Hypothalamus (tissue), 51 donors: Measurements from ENCODE around the gene PRR19.
A peak's percentile ranks its signal among the peaks of the same experiment; 100 is the strongest.

ENCODE experiments used
- DNase-seq, 51 donors: peaks; one replicate each; lab custom pipeline; 2025; lab: John Stamatoyannopoulos, UW

Gene PRR19

GRCh38 chr19:42292042-42292960 lies 9.6 kb upstream of the PRR19 start:
- DNase-seq: no peak

GRCh38 chr19:42292963-42293362 lies 9.0 kb upstream of the PRR19 start:
- DNase-seq: no peak

GRCh38 chr19:42293540-42293939 lies 8.4 kb upstream of the PRR19 start:
- no peak for DNase-seq

GRCh38 chr19:42293948-42294347 lies 8.0 kb upstream of the PRR19 start:
- no peak for DNase-seq

- DNase-seq: no peak
These were observed 7.3 kb upstream of the PRR19 start for GRCh38 chr19:42294471-42295137.

GRCh38 chr19:42295342-42295741 lies 6.6 kb upstream of the PRR19 start:
- DNase-seq: no peak

- peak in 50 of 51 donors; percentile 19 to 90 (median 59) for DNase-seq
These were observed 6.0 kb upstream of the PRR19 start for GRCh38 chr19:42295831-42296525.

- DNase-seq: no peak
These were observed 4.9 kb upstream of the PRR19 start for GRCh38 chr19:42297039-42297438.

GRCh38 chr19:42303101-42303464 lies 1.2 kb downstream of the PRR19 start:
- DNase-seq: no peak

- DNase-seq: no peak
These were observed 1.9 kb downstream of the PRR19 start for GRCh38 chr19:42303876-42304275.

- DNase-seq: no peak
These were observed 4.7 kb downstream of the PRR19 start for GRCh38 chr19:42306646-42307045.

- DNase-seq: no peak
These were observed 7.8 kb downstream of the PRR19 start for GRCh38 chr19:42309686-42310085.

GRCh38 chr19:42311657-42312056 lies 9.7 kb downstream of the PRR19 start:
- DNase-seq: peak in 1 of 51 donors; percentile 4

- DNase-seq: no peak
These were observed 10.4 kb downstream of the PRR19 start for GRCh38 chr19:42312370-42312769.

- peak in 42 of 51 donors; percentile 8 to 76 (median 37) for DNase-seq
These were observed 11.3 kb downstream of the PRR19 start, which contains the start of gene TMEM145 for GRCh38 chr19:42313096-42313839. Gene TMEM145, plus strand, starts transcription at chr19:42313309. Its CDS starts 68 bp downstream, at chr19:42313377.

- no peak for DNase-seq
These were observed 12.2 kb downstream of the PRR19 start for GRCh38 chr19:42313840-42314755.

GRCh38 chr19:42315024-42315423 lies 13.1 kb downstream of the PRR19 start:
- no peak for DNase-seq

- DNase-seq: peak in 2 of 51 donors; percentile 15 to 42
These were observed 14.6 kb downstream of the PRR19 start for GRCh38 chr19:42316223-42317211.
